ENCODE results near the gene SLC25A12. TPM values are rescaled to one million over a fixed set of nuclear protein-coding genes. Genes with fewer than 3 reads are reported as not detected.

Gene SLC25A12
- total RNA-seq, 4 donors from 2014 or later: 18.5 to 37.4 (median 24.9) TPM

DNA sequence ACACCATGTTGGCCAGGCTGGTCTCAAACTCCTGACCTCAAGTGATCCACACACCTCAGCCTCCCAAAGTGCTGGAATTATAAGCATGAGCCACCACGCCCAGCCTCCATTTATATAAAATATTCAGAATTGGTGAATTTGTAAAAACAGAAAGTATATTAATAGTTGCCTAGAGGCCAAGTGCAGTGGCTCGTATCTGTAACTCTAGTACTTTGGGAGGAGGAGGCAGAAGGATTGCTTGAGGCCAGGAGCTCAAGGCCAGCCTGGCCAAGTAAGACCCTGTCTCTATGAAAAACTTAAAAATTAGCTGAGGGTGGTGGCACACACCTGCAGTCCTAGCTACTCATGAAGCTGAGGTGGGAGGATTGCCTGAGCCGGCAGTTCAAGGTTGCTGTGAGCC is 89.6 kb downstream of the SLC25A12 start:
- no peak for DNase-seq (ENCODE audit: low spot score in 2 of 2)
- Histone ChIP-seq H3K27ac (no peak overlapping the region), H3K36me3 (peaks cover 13% of the 10 kb centered on the region), H3K4me1 (no peaks in the 10 kb centered on the region), H3K9me3 (no peaks in the 10 kb centered on the region), H3K27me3 (no peaks in the 10 kb centered on the region), H3K4me3 (no peak overlapping the region)
- TF ChIP-seq CTCF (IDR thresholded peaks at IDR 0.05) (no peak), POLR2A (IDR thresholded peaks at IDR 0.05) (no peak), POLR2AphosphoS5 (IDR thresholded peaks at IDR 0.05) (no peak), EP300 (IDR thresholded peaks at IDR 0.05) (no peak)
- WGBS: 95% methylated on average over 3 of the region's 3 CpGs

DNA sequence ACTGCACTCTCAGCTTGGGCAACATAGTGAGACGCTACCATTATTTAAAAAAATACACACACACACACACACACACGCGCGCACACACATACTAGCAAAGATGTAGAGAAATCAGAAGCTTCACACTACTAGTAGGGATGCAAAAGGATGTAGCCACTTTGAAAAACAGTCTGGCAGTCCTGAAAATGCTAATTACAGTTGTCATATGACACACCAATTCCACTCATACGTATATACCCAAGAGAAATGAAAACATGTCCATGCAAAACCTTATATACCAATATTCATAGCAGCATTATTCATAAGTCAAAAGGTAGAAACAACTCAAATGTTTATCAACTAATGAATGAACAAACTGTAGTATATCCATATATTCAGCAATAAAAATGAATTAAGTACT is 90.3 kb downstream of the SLC25A12 start:
- Histone ChIP-seq H3K4me3 (no peak overlapping the region), H3K9me3 (no peaks in the 10 kb centered on the region), H3K36me3 (peaks cover 7% of the 10 kb centered on the region), H3K27ac (no peak overlapping the region), H3K27me3 (no peaks in the 10 kb centered on the region), H3K4me1 (no peaks in the 10 kb centered on the region)
- TF ChIP-seq EP300 (IDR thresholded peaks at IDR 0.05) (no peak), CTCF (IDR thresholded peaks at IDR 0.05) (no peak), POLR2A (IDR thresholded peaks at IDR 0.05) (no peak), POLR2AphosphoS5 (IDR thresholded peaks at IDR 0.05) (no peak)
- WGBS: 66% methylated on average over 5 of the region's 5 CpGs
- DNase-seq (ENCODE audit: low spot score in 2 of 2): no peak

DNA sequence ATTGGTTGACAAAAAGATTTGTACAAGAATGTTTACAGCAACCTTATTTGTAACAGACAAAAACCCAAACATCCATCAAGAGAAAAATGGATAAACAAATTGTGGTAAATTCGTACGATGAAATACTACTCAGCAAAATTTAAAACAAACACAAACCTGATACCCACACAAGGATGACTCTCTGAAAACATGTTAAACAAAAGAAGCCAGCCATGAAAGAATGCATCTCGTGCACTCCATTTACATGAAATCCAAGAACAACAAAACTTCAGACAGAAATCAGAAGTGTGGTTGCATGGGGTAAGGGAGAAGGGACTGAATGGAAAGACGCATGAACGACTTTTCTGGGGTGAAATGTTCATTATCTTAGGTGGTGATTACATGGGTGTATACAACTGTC is 93.4 kb downstream of the SLC25A12 start:
- no peak overlapping the region for H3K4me3 ChIP-seq
- WGBS: 92% methylated on average over 5 of the region's 5 CpGs
- H3K9me3 ChIP-seq: no peaks in the 10 kb centered on the region
- no peak overlapping the region for H3K27ac ChIP-seq
- no peaks in the 10 kb centered on the region for H3K4me1 ChIP-seq
- no peak for TF ChIP-seq POLR2AphosphoS5 (IDR thresholded peaks at IDR 0.05)
- no peak for TF ChIP-seq EP300 (IDR thresholded peaks at IDR 0.05)
- TF ChIP-seq CTCF (IDR thresholded peaks at IDR 0.05): no peak
- TF ChIP-seq POLR2A (IDR thresholded peaks at IDR 0.05): no peak
- peaks cover 7% of the 10 kb centered on the region for H3K36me3 ChIP-seq
- no peaks in the 10 kb centered on the region for H3K27me3 ChIP-seq
- DNase-seq (ENCODE audit: low spot score in 2 of 2): no peak

DNA sequence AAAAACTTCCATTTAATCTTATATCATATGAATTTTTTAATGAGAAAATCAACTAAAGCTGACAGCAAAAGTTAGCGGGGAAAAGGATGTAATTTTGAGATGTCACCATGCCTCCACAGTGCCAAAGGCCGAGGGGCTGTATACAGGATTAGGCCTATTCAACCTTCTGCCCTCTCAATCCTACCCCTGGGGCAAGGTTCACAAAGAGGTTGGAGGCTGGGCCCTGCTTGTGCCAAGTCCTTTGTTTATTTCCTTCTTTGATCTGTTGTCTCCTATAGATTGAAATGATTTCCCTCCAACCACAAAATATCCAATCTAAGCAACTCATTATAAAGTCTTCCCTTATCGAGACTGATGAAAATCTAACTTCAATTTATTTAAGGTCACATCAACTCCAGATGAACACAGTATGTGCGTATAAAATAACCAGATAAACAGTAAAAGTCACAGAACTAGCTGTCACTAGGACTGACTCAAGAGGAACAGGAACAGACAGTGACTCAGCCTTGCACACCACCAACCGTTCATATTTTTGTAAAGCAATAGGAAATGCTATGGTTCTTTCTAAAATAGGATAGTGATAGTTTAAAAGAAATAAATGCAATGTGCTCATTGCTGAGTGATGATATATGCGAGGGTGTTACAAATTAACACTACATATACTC is 95.8 kb downstream of the SLC25A12 start:
- Histone ChIP-seq H3K36me3 (peaks cover 4% of the 10 kb centered on the region), H3K9me3 (no peaks in the 10 kb centered on the region), H3K27me3 (no peaks in the 10 kb centered on the region), H3K4me1 (no peaks in the 10 kb centered on the region), H3K4me3 (no peak overlapping the region), H3K27ac (no peak overlapping the region)
- TF ChIP-seq EP300 (IDR thresholded peaks at IDR 0.05): no peak
- no peak for TF ChIP-seq CTCF (IDR thresholded peaks at IDR 0.05)
- no peak for TF ChIP-seq POLR2AphosphoS5 (IDR thresholded peaks at IDR 0.05)
- no peak for TF ChIP-seq POLR2A (IDR thresholded peaks at IDR 0.05)
- DNase-seq (ENCODE audit: low spot score in 2 of 2): no peak
- 78% methylated on average over 6 of the region's 6 CpGs for WGBS

GRCh38 chr2:171794918-171795317 is 99.1 kb downstream of the SLC25A12 start:
- Histone ChIP-seq H3K36me3 (peaks cover 24% of the 10 kb centered on the region), H3K27me3 (no peaks in the 10 kb centered on the region), H3K9me3 (no peaks in the 10 kb centered on the region), H3K4me1 (no peaks in the 10 kb centered on the region), H3K4me3 (no peak overlapping the region), H3K27ac (no peak overlapping the region)
- WGBS: 66% methylated on average over 4 of the region's 4 CpGs
- TF ChIP-seq POLR2AphosphoS5 (IDR thresholded peaks at IDR 0.05) (no peak), POLR2A (IDR thresholded peaks at IDR 0.05) (no peak), EP300 (IDR thresholded peaks at IDR 0.05) (no peak), CTCF (IDR thresholded peaks at IDR 0.05) (no peak)
- DNase-seq (ENCODE audit: low spot score in 2 of 2): no peak

All from suprapubic skin (tissue), 4 donors.